Hepatocyte (in vitro differentiated cells): ENCODE results near the gene PCED1A. TPM values are rescaled to one million over a fixed set of nuclear protein-coding genes. Genes with fewer than 3 reads are reported as not detected.
A peak's percentile ranks its signal among the peaks of the same experiment; 100 is the strongest.

Experiments used
- DNase-seq: peaks from one replicate; pipeline ENCODE4 v3.0.0-alpha.2; 2016; ENCODE audit warnings: low spot score
- H2AFZ ChIP-seq: fragments of 200-600 bp; sonication (generic); 2 replicates; pipeline ENCODE4 v1.6.0; 2016; ENCODE audit warnings: antibody characterized with exemption, mild to moderate bottlenecking
- H3K27ac ChIP-seq: fragments of 200-600 bp; sonication (generic); 2 replicates; pipeline ENCODE4 v1.5.1; 2016; ENCODE audit warnings: mild to moderate bottlenecking
- H3K27me3 ChIP-seq: fragments of 200-600 bp; sonication (generic); 2 replicates; pipeline ENCODE4 v1.6.1; 2016
- H3K36me3 ChIP-seq: fragments of 200-600 bp; sonication (generic); replicated peaks from 2 replicates; pipeline ENCODE4 v1.5.1; 2016; ENCODE audit warnings: low read depth; ENCODE audit not compliant: insufficient read depth
- H3K4me1 ChIP-seq: fragments of 200-600 bp; sonication (generic); 2 replicates; pipeline ENCODE4 v1.5.1; 2016; ENCODE audit warnings: mild to moderate bottlenecking, moderate library complexity; ENCODE audit not compliant: insufficient read depth
- H3K4me2 ChIP-seq: fragments of 200-600 bp; sonication (generic); 2 replicates; pipeline ENCODE4 v1.6.0; 2016
- H3K4me3 ChIP-seq: fragments of 200-600 bp; sonication (generic); 2 replicates; pipeline ENCODE4 v1.5.1; 2016; ENCODE audit warnings: mild to moderate bottlenecking
- H3K79me2 ChIP-seq: fragments of 200-600 bp; sonication (generic); 2 replicates; pipeline ENCODE4 v1.6.0; 2017; ENCODE audit warnings: mild to moderate bottlenecking
- H3K9me2 ChIP-seq: fragments of 200-600 bp; sonication (generic); replicated peaks from 2 replicates; pipeline ENCODE4 v1.6.0; 2017; ENCODE audit warnings: mild to moderate bottlenecking; ENCODE audit not compliant: insufficient read depth
- H3K9me3 ChIP-seq: fragments of 200-600 bp; sonication (generic); 2 replicates; pipeline ENCODE4 v1.5.1; 2016; ENCODE audit warnings: low read depth, mild to moderate bottlenecking
- H4K20me1 ChIP-seq: fragments of 200-600 bp; sonication (generic); 2 replicates; pipeline ENCODE4 v1.6.0; 2016; ENCODE audit warnings: mild to moderate bottlenecking; ENCODE audit not compliant: insufficient read depth, poor library complexity, severe bottlenecking
- CTCF ChIP-seq: fragments of 200-600 bp; sonication (generic); IDR thresholded peaks from 2 replicates; pipeline ENCODE4 v1.5.1; 2016; ENCODE audit warnings: antibody characterized with exemption, mild to moderate bottlenecking; ENCODE audit not compliant: poor library complexity
- EZH2 ChIP-seq: fragments of 200-600 bp; sonication (generic); IDR thresholded peaks from 2 replicates; pipeline ENCODE4 v1.6.1; 2016; ENCODE audit warnings: antibody characterized with exemption, mild to moderate bottlenecking, borderline replicate concordance
- EZH2phosphoT487 ChIP-seq: fragments of 200-600 bp; sonication (generic); IDR thresholded peaks from one replicate; pipeline ENCODE4 v1.6.1; 2018; ENCODE audit warnings: antibody characterized with exemption, mild to moderate bottlenecking, low read depth, moderate library complexity; ENCODE audit not compliant: unreplicated experiment, severe bottlenecking
- WGBS: methylation state at CpG from one replicate; pipeline ENCODE4 v1.1.6; 2016; ENCODE audit warnings: low lambda C conversion rate; ENCODE audit errors: missing lambda C conversion rate; 5-methylcytosine and 5-hydroxymethylcytosine counted together
- polyA plus RNA-seq: library from polyadenylated mRNA; unstranded; fragments of >200 nt; fragmentation: Nextera tagmentation; extraction: Ambion mirVana; gene quantifications from 2 replicates; pipeline ENCODE4 v1.2.1, GENCODE V29; 2016
- total RNA-seq: library from RNA; depleted of rRNA; stranded (reverse); fragments of >200 nt; gene quantifications from 2 replicates; pipeline ENCODE4 v1.2.3, GENCODE V29; 2014

The PCED1A gene
- total and polyA plus RNA-seq, 2 experiments from 2014 or later = 41.2 to 43.0 TPM

GRCh38 chr20:2815242-2815900 is 25.1 kb downstream of the PCED1A start:
- Histone ChIP-seq H3K9me2 (no peaks in the 10 kb centered on the region), H3K4me3 (no peak overlapping the region), H3K79me2 (no peaks in the 10 kb centered on the region), H3K4me2 (no peak overlapping the region), H3K27me3 (peaks cover 4% of the 10 kb centered on the region), H4K20me1 (no peaks in the 10 kb centered on the region), H3K27ac (peak overlapping the region; percentile 46), H2AFZ (no peak overlapping the region), H3K9me3 (no peaks in the 10 kb centered on the region), H3K4me1 (peaks cover 12% of the 10 kb centered on the region), H3K36me3 (no peaks in the 10 kb centered on the region)
- no peak for DNase-seq
- no peak for TF ChIP-seq CTCF
- no peak for TF ChIP-seq EZH2
- no peak for TF ChIP-seq EZH2phosphoT487
- 86% methylated on average over 8 of the region's 8 CpGs for WGBS

- H3K4me1 ChIP-seq = peaks cover 4% of the 10 kb centered on the region
- no peak within 1 kb of the TSS for H2AFZ ChIP-seq
- no peaks in the 10 kb centered on the region for H3K36me3 ChIP-seq
- no peak within 1 kb of the TSS for H3K4me3 ChIP-seq
- DNase-seq = peak; percentile 77
- TF ChIP-seq EZH2phosphoT487 = no peak
- no peak for TF ChIP-seq CTCF
- no peak for TF ChIP-seq EZH2
- 35% methylated on average over 4 of the region's 5 CpGs for WGBS
- H3K27ac ChIP-seq = peak within 1 kb of the TSS; percentile 46
- H3K4me2 ChIP-seq = no peak within 1 kb of the TSS
- peaks cover under 1% of the 10 kb centered on the region for H3K27me3 ChIP-seq
- H3K79me2 ChIP-seq = no peaks in the 10 kb centered on the region
- H4K20me1 ChIP-seq = no peaks in the 10 kb centered on the region
- H3K9me3 ChIP-seq = no peaks in the 10 kb centered on the region
- no peaks in the 10 kb centered on the region for H3K9me2 ChIP-seq
Measured at GRCh38 chr20:2814587-2815051, 25.8 kb downstream of the PCED1A start, which contains the start of gene C20orf141. TSS of gene C20orf141 (plus strand) at chr20:2814987. CDS start at chr20:2815185, 198 bp downstream.

GRCh38 chr20:2814076-2814475 is 26.4 kb downstream of the PCED1A start:
- no peak overlapping the region for H3K4me2 ChIP-seq
- H3K27me3 ChIP-seq = peaks cover under 1% of the 10 kb centered on the region
- no peak for DNase-seq
- H3K4me1 ChIP-seq = peaks cover 4% of the 10 kb centered on the region
- H3K36me3 ChIP-seq = no peaks in the 10 kb centered on the region
- no peaks in the 10 kb centered on the region for H3K9me2 ChIP-seq
- H3K27ac ChIP-seq = no peak overlapping the region
- TF ChIP-seq EZH2 (no peak), EZH2phosphoT487 (no peak), CTCF (no peak)
- H3K4me3 ChIP-seq = no peak overlapping the region
- WGBS = 86% methylated on average over 1 of the region's 1 CpG
- no peaks in the 10 kb centered on the region for H3K9me3 ChIP-seq
- no peaks in the 10 kb centered on the region for H3K79me2 ChIP-seq
- H4K20me1 ChIP-seq = no peaks in the 10 kb centered on the region
- H2AFZ ChIP-seq = no peak overlapping the region
